Measurements from ENCODE around the gene ACOX1.

Gene ACOX1

DNA sequence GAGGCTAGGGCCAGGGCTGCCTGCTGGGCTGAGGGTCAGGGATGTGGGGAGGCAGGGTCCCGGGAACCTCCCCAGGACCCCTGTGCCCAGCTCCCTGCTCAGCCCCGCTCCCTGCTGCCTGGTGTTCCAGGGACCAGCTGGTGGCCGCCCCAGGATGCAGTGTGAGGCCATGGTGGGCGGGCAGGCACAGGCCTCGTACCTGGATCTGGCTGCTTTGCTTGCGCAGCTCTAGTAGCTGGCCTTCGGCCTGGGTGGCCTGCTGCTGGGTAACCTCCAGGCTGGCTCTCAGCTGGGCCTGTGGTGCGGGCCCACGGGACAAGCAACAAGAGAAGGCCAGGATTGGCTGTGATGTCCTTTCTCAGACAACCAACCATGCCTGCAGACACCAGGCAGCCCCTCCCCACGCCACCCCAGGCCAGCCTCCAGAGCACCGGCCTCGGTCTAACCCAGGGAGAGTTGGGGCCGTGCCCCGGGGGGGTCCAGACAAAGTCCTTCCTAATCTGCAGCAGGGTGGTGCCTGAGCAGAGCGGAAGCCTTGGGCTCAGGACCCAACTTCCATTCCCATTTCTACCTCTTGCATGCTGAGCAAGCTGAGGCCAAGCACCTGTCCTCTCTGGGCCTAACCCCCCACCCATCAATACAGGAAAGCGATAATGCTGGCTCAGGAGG, 86.3 kb downstream of the ACOX1 start:
- no peak for DNase-seq (ENCODE audit: low read depth in 3 of 3)

DNA sequence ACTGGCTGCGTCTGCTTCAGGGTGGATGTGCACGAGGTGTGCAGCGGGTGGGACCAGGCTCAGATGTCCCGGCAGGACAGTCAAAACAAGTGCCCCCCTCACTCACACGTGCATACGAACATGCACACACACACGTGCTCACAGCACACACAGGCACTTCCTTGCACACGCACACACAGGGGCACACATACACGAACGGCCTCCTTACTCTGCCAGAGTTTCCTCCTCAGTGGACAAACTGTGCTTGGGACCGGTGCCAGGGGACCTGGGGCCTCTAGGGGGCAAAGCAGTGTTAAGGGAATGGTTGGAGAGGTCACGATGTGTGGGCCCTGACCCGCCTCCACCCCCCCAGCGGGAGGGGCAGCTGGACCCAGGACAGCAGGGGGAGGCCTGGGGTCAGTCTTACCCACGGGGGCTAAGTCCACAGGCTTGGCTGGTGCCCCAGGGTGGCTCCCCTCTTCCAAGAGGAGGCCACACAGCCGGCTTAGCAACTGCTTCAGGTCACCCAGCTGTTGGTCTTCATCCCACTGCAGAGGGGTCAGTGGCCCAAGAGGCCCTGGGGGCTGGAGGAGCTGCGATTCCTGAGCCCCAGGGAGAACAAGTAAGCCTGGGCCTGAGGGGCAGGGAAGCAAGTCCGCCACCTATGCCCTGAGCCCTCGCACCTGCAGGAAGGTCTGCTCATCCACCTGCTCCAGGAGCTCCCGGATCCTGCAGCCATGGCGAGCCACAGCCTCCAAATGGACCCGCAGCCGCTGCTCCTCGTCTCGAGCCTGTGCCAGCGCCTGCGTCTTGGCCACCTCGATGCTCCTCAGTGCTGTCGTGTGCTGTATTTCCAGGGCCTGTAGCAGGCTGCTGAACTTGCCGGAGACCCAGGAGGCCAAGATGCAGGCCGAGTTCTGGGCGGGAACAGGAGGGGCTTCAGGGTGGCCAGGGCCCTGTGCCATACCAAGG, 87.1 kb downstream of the ACOX1 start:
- no peak for DNase-seq (ENCODE audit: low read depth in 3 of 3)

Measured in stimulated activated CD4-positive, alpha-beta T cell treated with anti-CD3 and anti-CD28 coated beads, TNF-alpha, amount 100 ng/mL, for 24 hours (primary cell).